ENCODE results near the gene SIGLEC6. TPM values are rescaled to one million over a fixed set of nuclear protein-coding genes. Genes with fewer than 3 reads are reported as not detected.

The SIGLEC6 gene
- total RNA-seq, 4 donors from 2014 or later: 0.55 to 4.4 (median 1.7) TPM; not detected in 1

DNA sequence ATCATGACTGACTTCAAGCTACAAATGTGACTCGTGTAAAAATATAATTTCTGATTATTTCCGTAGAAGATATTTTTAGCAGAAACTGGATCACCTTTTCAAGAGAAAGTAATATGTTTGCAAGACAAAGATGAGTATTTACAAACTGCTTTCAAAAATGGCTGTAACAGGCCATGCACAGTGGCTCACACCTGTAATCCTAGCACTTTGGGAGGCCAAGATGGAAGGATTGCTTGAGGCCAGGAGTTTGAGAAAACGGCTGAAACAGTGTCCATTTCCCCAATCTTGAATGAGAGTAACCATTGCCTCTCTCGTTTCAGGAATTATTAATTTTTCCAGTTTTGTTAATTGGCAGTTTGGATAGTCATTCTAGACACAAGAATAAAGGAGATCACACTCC lies 36.1 kb upstream of the SIGLEC6 start:
- no peak overlapping the region for H3K27ac ChIP-seq
- H3K9me3 ChIP-seq: no peaks in the 10 kb centered on the region
- peaks cover 6 to 15% (median 10%) of the 10 kb centered on the region in 4 donors for H3K4me1 ChIP-seq
- no peak for DNase-seq
- peaks cover 12% of the 10 kb centered on the region for H3K27me3 ChIP-seq
- WGBS, 2 donors (ENCODE audit: low coverage in 1 of 2): 77 to 83% methylated on average over 4 of the region's 4 CpGs
- in situ Hi-C loops (cut with MboI; ENCODE audit: low pct_ligation_motif_present in 1 of 4, low pct_unique_long_range_greater_than_20kb in 1 of 4, low sequenced_read_pairs in 3 of 4) (no loop called here), intact Hi-C loops (cut with DNase I; ENCODE audit: low total_unique reads) (no loop called here)
- H3K4me3 ChIP-seq: no peak overlapping the region
- no peak for TF ChIP-seq EP300 (IDR thresholded peaks at IDR 0.05; ENCODE audit: low read depth)
- TF ChIP-seq POLR2AphosphoS5 (IDR thresholded peaks at IDR 0.05): no peak
- TF ChIP-seq POLR2A (IDR thresholded peaks at IDR 0.05): no peak
- TF ChIP-seq, protein P1, sequence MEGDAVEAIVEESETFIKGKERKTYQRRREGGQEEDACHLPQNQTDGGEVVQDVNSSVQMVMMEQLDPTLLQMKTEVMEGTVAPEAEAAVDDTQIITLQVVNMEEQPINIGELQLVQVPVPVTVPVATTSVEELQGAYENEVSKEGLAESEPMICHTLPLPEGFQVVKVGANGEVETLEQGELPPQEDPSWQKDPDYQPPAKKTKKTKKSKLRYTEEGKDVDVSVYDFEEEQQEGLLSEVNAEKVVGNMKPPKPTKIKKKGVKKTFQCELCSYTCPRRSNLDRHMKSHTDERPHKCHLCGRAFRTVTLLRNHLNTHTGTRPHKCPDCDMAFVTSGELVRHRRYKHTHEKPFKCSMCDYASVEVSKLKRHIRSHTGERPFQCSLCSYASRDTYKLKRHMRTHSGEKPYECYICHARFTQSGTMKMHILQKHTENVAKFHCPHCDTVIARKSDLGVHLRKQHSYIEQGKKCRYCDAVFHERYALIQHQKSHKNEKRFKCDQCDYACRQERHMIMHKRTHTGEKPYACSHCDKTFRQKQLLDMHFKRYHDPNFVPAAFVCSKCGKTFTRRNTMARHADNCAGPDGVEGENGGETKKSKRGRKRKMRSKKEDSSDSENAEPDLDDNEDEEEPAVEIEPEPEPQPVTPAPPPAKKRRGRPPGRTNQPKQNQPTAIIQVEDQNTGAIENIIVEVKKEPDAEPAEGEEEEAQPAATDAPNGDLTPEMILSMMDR (IDR thresholded peaks at IDR 0.05): no peak
- H3K36me3 ChIP-seq: no peaks in the 10 kb centered on the region

DNA sequence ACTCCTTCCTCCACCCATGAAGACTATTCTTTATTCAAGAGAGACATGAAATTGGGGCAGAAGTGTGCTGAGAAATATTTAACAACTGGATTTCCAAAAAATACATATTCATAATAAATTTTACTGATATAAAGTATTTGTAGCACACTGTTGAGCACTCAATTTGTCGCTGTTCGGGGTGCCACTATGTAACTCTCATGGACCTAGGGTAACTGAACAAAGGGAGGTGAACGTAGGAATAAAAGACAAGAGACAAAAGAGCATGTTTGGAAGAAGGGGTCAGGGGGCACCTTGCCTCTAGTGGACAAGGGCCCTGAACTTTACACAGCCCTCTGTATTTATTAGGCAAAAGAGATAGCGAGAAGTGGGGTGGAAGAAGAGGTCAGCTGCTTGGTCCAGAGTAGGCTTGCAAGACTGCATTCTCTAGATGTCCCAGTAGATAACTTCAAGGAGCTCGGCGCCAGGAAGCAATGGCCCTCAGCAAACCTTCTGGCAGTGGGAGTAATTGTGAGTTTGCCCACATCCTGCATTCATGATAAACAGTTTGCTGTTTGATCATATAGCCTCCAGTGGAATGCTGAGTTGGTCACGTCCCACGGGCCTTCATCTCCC lies 35.1 kb upstream of the SIGLEC6 start:
- intact Hi-C loops (cut with DNase I; ENCODE audit: low total_unique reads) (no loop called here), in situ Hi-C loops (cut with MboI; ENCODE audit: low pct_ligation_motif_present in 1 of 4, low pct_unique_long_range_greater_than_20kb in 1 of 4, low sequenced_read_pairs in 3 of 4) (no loop called here)
- no peaks in the 10 kb centered on the region for H3K9me3 ChIP-seq
- H3K27me3 ChIP-seq: peaks cover 12% of the 10 kb centered on the region
- H3K4me3 ChIP-seq: no peak overlapping the region
- peaks cover 0 to 5% (median under 1%) of the 10 kb centered on the region in 4 donors for H3K4me1 ChIP-seq
- H3K36me3 ChIP-seq: no peaks in the 10 kb centered on the region
- no peak overlapping the region for H3K27ac ChIP-seq
- no peak for DNase-seq
- WGBS, 2 donors (ENCODE audit: low coverage in 1 of 2): 70 to 85% methylated on average over 7 to 8 of the region's 8 CpGs
- TF ChIP-seq POLR2A (IDR thresholded peaks at IDR 0.05) (no peak), EP300 (IDR thresholded peaks at IDR 0.05; ENCODE audit: low read depth) (no peak), POLR2AphosphoS5 (IDR thresholded peaks at IDR 0.05) (no peak)
- TF ChIP-seq, protein P1 (IDR thresholded peaks at IDR 0.05): no peak

DNA sequence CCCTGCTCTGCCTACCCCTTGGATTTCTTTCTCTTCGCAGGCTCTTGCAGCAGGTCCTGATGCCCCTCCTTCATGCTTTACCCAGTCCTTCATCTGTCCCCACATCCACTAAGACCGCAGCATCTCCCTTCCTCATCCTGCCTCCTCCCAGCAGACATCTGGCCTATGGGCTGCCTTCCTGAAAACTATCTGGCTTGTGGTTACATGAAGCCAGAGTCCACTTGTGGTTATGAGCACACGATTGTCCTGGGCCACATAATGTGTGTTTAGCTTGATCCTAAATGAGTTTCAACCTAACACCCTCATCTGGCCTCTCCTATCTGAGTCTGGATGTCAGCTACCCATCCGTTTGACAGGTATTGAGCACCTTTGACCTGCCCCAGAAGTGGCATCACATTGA lies 34.1 kb upstream of the SIGLEC6 start:
- TF ChIP-seq POLR2AphosphoS5 (IDR thresholded peaks at IDR 0.05): no peak
- TF ChIP-seq, protein P1 (IDR thresholded peaks at IDR 0.05): no peak
- TF ChIP-seq POLR2A (IDR thresholded peaks at IDR 0.05): no peak
- TF ChIP-seq EP300 (IDR thresholded peaks at IDR 0.05; ENCODE audit: low read depth): no peak
- peaks cover 0 to 2% (median 0%) of the 10 kb centered on the region in 4 donors for H3K4me1 ChIP-seq
- peaks cover 13% of the 10 kb centered on the region for H3K27me3 ChIP-seq
- no peak for DNase-seq
- no peak overlapping the region for H3K27ac ChIP-seq
- no peak overlapping the region for H3K4me3 ChIP-seq
- intact Hi-C loops (cut with DNase I; ENCODE audit: low total_unique reads) (no loop called here), in situ Hi-C loops (cut with MboI; ENCODE audit: low pct_ligation_motif_present in 1 of 4, low pct_unique_long_range_greater_than_20kb in 1 of 4, low sequenced_read_pairs in 3 of 4) (no loop called here)
- H3K9me3 ChIP-seq: no peaks in the 10 kb centered on the region
- WGBS, 2 donors (ENCODE audit: low coverage in 1 of 2): 61 to 70% methylated on average over 3 to 4 of the region's 4 CpGs
- H3K36me3 ChIP-seq: no peaks in the 10 kb centered on the region

DNA sequence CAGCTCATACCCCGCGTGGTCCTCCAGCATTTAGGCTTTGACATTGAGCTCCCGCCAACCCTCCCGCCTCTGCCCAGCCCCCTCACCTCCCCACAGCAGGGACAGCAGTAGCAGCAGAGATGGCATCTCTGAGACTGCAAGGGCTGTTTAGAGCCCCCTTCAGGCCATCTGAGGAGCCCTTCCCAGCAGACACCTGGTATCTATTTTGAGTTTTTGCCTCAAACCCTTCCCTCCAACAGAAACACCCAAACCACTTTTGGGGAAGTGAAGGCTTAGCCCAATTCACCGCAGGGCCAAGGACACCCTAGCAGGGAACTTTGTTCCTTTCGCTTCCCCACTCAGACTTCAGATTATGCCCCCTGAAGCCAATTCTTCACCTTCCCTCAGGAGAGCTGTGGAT lies 33.3 kb upstream of the SIGLEC6 start:
- Histone ChIP-seq H3K4me3 (no peak overlapping the region), H3K27ac (no peak overlapping the region), H3K9me3 (no peaks in the 10 kb centered on the region), H3K36me3 (no peaks in the 10 kb centered on the region), H3K4me1 (no peaks in the 10 kb centered on the region), H3K27me3 (peaks cover 18% of the 10 kb centered on the region)
- 37% methylated on average over 6 of the region's 6 CpGs; no CpG with 5 or more reads in 1 of the 2 donors for WGBS, 2 donors (ENCODE audit: low coverage in 1 of 2)
- TF ChIP-seq POLR2AphosphoS5 (IDR thresholded peaks at IDR 0.05) (no peak), EP300 (IDR thresholded peaks at IDR 0.05; ENCODE audit: low read depth) (no peak), POLR2A (IDR thresholded peaks at IDR 0.05) (no peak)
- TF ChIP-seq, protein P1 (IDR thresholded peaks at IDR 0.05): no peak
- DNase-seq: no peak
- in situ Hi-C loops (cut with MboI; ENCODE audit: low pct_ligation_motif_present in 1 of 4, low pct_unique_long_range_greater_than_20kb in 1 of 4, low sequenced_read_pairs in 3 of 4) (no loop called here), intact Hi-C loops (cut with DNase I; ENCODE audit: low total_unique reads) (no loop called here)

Measured in transverse colon (tissue), 4 donors.